Measurements from ENCODE around the gene TMEM175.
A peak's percentile ranks its signal among the peaks of the same experiment; 100 is the strongest.
"Not testable (repeated sequence)": the region's sequence is repeated elsewhere in the genome, so short reads cannot be mapped to it uniquely, and the experiment has no call there.

Gene TMEM175

DNA sequence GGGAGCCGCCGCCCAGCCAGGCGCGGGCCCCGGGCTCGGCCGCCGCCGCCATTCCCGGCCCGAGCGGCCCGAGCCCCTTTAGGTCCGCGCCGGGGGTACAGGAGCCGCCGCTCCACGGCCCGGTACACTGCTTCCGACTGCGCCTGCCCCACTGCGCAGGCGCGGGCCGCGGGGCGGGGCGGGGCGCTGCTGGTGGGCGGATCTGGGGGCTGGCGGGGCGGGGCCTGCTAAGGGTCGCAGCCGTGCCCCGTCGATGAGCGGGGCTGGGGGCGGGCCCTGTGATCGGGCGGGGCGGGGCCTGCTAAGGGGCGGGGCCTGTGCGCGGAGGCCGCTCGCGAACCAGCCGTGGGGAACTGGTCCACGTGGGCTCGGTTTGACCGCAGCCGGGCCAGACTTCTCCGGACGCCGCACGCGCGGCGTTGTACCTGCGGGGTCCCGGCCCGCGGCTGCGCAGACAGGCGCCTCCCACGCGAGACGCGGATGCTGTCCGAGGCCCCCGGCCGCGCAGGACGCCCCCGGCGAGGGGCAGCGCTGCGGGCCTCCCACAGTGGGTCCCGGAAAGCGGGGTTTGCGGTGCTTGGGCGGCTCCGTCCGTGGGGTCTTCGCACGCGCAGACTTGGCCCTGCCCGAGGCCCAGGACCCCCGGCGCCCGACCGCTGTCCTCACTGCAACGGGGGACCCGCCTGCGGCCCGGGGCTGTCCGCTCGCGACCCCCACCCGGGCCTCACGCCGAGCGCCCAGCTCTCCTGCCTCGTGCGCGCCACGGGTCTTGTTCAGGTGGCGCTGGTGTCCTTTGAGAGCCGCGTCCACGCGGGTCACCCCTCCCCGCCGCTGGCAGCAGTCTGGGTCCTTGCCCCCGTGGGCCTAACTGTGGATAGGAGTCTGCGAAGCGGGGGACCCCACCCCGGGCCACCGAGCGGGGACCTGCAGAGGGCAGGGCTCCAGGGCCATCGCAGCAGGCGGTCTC, 41.5 kb downstream of the TMEM175 start, which contains the start of gene DGKQ:
Gene DGKQ (minus strand): TSS at position 139 of the 967 bp plus-strand sequence. CDS start 87 bp downstream, at position 52.
- peak; percentile 52 for DNase-seq

GRCh38 chr4:974668-975067, 42.4 kb downstream of the TMEM175 start:
- no peak for DNase-seq

- not testable (repeated sequence) for DNase-seq
Observed at GRCh38 chr4:976016-976415, 43.8 kb downstream of the TMEM175 start.

GRCh38 chr4:978957-979701, 46.9 kb downstream of the TMEM175 start:
- peak; percentile 34 for DNase-seq

- no peak for DNase-seq
Observed at GRCh38 chr4:982291-982690, 50.0 kb downstream of the TMEM175 start.

DNA sequence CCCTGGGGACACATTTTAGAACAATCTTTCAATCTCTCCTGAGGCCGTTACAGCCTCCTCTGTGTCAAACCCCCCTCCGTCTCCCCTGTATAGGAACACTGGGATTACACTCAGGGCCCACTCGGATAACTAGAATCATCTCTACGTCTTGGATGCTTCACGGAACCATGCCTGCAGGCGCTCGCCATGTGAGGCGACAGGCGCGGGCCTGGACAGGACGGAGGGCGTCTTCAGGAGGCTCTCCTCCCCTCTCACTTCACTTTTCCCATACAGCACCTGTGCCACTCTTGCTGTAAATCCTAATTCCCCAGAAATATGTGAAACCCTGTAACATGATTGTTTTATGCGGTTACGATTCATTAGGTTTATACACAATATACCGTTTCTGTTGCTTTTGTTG, 50.6 kb downstream of the TMEM175 start:
- no peak for DNase-seq

DNA sequence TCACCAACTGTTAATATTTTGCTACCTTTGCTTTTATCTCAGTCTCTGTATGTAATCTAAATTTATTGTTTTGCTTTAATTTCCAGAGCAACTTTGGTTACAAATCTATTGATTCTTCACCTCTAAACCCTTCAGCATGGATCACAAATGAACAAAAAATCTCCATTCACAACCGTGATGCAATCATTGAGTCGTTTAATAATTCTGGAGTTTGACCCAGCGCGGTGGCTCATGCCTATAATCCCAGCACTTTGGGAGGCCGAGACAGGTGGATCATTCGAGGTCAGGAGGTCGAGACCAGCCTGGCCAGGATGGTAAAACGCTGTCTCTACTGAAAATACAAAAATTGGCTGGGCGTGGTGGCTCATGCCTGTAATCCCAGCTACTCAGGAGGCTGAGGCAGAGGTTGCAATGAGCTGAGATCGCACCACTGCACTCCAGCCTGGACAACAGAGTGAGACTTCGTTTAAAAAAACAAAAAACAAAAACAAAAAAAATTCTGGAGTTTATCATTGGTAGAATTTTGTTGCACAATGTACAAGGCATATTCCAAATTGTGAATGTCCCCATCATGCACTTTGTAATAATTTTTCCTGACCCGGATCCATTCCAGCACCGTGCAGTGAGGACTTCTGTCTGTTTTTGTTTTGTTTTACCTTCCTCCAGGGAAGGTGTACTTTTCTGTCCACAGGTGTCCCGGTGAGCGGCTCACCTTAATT, 52.2 kb downstream of the TMEM175 start:
- no peak for DNase-seq

- DNase-seq: no peak
Observed at GRCh38 chr4:985123-985830, 53.0 kb downstream of the TMEM175 start.

DNA sequence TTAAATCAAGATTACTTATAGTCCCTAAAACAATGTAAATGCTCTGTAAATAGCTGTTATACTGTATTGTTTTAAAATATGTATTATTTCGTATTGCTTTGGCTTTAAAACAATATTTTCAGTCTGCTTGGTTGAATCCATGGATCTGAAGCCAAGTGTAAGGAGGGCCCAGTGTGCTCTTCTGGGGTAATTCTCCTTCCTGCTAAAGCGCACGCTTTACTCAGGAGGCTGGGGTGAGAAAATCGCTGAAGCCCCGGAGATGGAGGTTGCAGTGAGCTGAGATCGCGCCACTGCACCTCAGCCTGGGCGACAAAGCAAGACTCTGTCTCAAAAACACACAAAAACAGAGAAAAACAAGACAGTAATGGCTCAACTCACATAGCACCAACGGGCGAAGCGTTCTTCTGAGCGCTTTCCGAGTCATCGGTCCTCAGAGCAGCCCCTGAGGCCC, 54.2 kb downstream of the TMEM175 start:
- DNase-seq: no peak

- peak; percentile 75 for DNase-seq
Observed at GRCh38 chr4:986879-987623, 54.8 kb downstream of the TMEM175 start, which contains the start of gene IDUA. Gene IDUA, plus strand, starts transcription at chr4:987044. Its CDS starts 41 bp downstream, at chr4:987085.

- DNase-seq: peak; percentile 68
Observed at GRCh38 chr4:987624-988513, 55.6 kb downstream of the TMEM175 start.

- no peak for DNase-seq
Observed at GRCh38 chr4:988726-989721, 56.8 kb downstream of the TMEM175 start.

GRCh38 chr4:989722-990471, 57.6 kb downstream of the TMEM175 start:
- DNase-seq: no peak

GRCh38 chr4:990746-991367, 58.6 kb downstream of the TMEM175 start:
- DNase-seq: no peak

- no peak for DNase-seq
Observed at GRCh38 chr4:991451-992296, 59.4 kb downstream of the TMEM175 start.

GRCh38 chr4:992297-993110, 60.2 kb downstream of the TMEM175 start:
- no peak for DNase-seq

All from NCI-H226 (cell line).